Gastrocnemius medialis (tissue), 4 donors: ENCODE results near the gene MTOR. TPM values are rescaled to one million over a fixed set of nuclear protein-coding genes. Genes with fewer than 3 reads are reported as not detected.
"Not testable (repeated sequence)": the region's sequence is repeated elsewhere in the genome, so short reads cannot be mapped to it uniquely, and the experiment has no call there.

Experiments used
- ATAC-seq, 2 donors: fragments of 150-250 bp; one replicate each; pipeline ENCODE4 v1.9.1; 2016
- DNase-seq, 2 donors: peaks; one replicate each; pipeline ENCODE4 v3.0.0-alpha.2; 2019
- H3K27ac ChIP-seq, 4 donors: fragments of 200-600 bp; sonication (generic); 1 replicate in 1 of 4; 2 replicates in 3 of 4; pipeline ENCODE4 v1.5.1; 2016 to 2018; ENCODE audit warnings: mild to moderate bottlenecking in 2 of 4, moderate library complexity in 1 of 4
- H3K27me3 ChIP-seq, 3 donors: fragments of 200-600 bp; sonication (generic) in 2 of 3; 1 replicate in 1 of 3; 2 replicates in 2 of 3; pipeline versions ENCODE4 v1.5.1 to v1.6.0; 2016 to 2019; ENCODE audit warnings: mild to moderate bottlenecking in 1 of 3, moderate library complexity in 1 of 3
- H3K36me3 ChIP-seq, 2 donors: fragments of 200-600 bp; sonication (generic) in 1 of 2; one replicate each; pipeline ENCODE4 v1.5.1; 2017 to 2018
- H3K4me1 ChIP-seq, 2 donors: fragments of 200-600 bp; sonication (generic) in 1 of 2; one replicate each; pipeline ENCODE4 v1.5.1; 2016 to 2017; ENCODE audit warnings: mild to moderate bottlenecking in 2 of 2
- H3K4me3 ChIP-seq, 4 donors: fragments of 200-600 bp; sonication (generic) in 3 of 4; 1 replicate in 1 of 4; 2 replicates in 3 of 4; pipeline ENCODE4 v1.5.1; 2016 to 2019; ENCODE audit warnings: mild to moderate bottlenecking in 2 of 4
- H3K9me3 ChIP-seq, 3 donors: fragments of 200-600 bp; sonication (generic) in 2 of 3; 1 replicate in 1 of 3; 2 replicates in 2 of 3; pipeline ENCODE4 v1.5.1; 2016 to 2019
- POLR2A ChIP-seq, 2 donors: fragments of 450-650 bp; IDR thresholded peaks; one replicate each; pipeline ENCODE4 v1.6.1; 2017; ENCODE audit warnings: antibody characterized with exemption in 2 of 2, mild to moderate bottlenecking in 2 of 2, moderate library complexity in 2 of 2
- in situ Hi-C, 4 donors: fragments of 200-750 bp; cut with MboI; loops; one replicate each; pipeline versions ENCODE4 v1.15.0 to v1.8.0; 2017; ENCODE audit warnings: low sequenced_read_pairs in 4 of 4
- intact Hi-C: fragments of 100-400 bp; cut with DNase I; formaldehyde crosslinking; loops from one replicate; pipeline ENCODE4 v1.15.1; 2023; ENCODE audit warnings: low total_unique reads
- total RNA-seq, 4 donors: library from RNA; depleted of rRNA; stranded (reverse); fragments of >200 nt; gene quantifications; one replicate each; pipeline versions ENCODE4 v1.1.0 to v1.2.3, GENCODE V29; 2016
- TF ChIP-seq, protein P1 (sequence below), 5 experiments: fragments of 450-650 bp in 3 of 5; fragments of 200-600 bp in 2 of 5; sonication (generic) in 2 of 5; IDR thresholded peaks in 4 of 5; conservative IDR thresholded peaks in 1 of 5; 1 replicate in 4 of 5; 2 replicates in 1 of 5; pipeline ENCODE4 v1.5.1; 2016 to 2019; ENCODE audit warnings: antibody characterized with exemption in 5 of 5, mild to moderate bottlenecking in 3 of 5, moderate library complexity in 3 of 5

The MTOR gene
- total RNA-seq, 4 donors from 2014 or later = 40.7 to 66.3 (median 52.9) TPM

DNA sequence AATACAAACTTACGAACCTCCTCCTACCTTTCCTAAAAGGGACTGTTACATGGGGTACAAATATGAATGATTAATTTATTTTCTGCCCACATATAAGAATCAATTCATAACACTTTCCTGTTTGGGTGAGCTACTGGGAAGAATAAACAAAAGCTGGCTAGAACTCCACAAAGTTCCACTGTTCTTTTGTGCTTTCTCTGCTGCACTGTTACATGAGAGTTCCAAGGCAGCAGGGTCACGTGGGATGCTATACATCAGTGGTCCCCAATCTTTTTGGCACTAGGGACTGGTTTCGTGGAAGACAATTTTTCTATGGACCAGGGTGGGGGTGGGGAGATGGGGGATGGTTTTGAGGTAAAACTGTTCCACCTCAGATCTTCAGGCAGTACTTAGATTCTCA, 75.4 kb downstream of the MTOR start:
- ATAC-seq = no peak
- peaks cover 0 to 9% of the 10 kb centered on the region in 2 donors for H3K36me3 ChIP-seq
- no peak overlapping the region for H3K27ac ChIP-seq
- TF ChIP-seq, protein P1, sequence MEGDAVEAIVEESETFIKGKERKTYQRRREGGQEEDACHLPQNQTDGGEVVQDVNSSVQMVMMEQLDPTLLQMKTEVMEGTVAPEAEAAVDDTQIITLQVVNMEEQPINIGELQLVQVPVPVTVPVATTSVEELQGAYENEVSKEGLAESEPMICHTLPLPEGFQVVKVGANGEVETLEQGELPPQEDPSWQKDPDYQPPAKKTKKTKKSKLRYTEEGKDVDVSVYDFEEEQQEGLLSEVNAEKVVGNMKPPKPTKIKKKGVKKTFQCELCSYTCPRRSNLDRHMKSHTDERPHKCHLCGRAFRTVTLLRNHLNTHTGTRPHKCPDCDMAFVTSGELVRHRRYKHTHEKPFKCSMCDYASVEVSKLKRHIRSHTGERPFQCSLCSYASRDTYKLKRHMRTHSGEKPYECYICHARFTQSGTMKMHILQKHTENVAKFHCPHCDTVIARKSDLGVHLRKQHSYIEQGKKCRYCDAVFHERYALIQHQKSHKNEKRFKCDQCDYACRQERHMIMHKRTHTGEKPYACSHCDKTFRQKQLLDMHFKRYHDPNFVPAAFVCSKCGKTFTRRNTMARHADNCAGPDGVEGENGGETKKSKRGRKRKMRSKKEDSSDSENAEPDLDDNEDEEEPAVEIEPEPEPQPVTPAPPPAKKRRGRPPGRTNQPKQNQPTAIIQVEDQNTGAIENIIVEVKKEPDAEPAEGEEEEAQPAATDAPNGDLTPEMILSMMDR (IDR thresholded peaks at IDR 0.05 in 4 of 5, conservative IDR thresholded peaks at IDR 0.05 in 1 of 5) = no peak
- TF ChIP-seq POLR2A (IDR thresholded peaks at IDR 0.05) = no peak
- H3K27me3 ChIP-seq = no peaks in the 10 kb centered on the region
- DNase-seq = no peak
- no peaks in the 10 kb centered on the region for H3K9me3 ChIP-seq
- peaks cover 8 to 15% of the 10 kb centered on the region in 2 donors for H3K4me1 ChIP-seq
- in situ Hi-C loops = no loop called here
- H3K4me3 ChIP-seq = no peak overlapping the region
- intact Hi-C loops = no loop called here

DNA sequence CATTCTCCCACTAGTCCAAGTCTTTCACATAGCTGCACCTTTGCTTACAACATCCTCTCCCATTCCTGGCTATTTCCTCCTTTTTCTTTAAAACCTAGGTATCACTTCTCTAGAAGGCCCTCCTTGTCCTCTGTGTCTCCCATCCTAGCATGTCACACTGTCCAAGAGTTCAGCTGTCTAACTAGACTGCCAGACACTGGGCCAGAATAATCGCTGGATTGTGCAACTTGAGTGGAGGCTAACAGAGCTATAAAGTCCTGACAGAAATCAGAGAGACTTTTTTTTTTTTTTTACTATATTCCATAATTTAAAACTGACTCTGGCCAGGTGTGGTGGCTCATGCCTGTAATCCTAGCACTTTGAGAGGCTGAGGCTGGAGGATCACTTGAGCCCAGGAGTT, 77.4 kb downstream of the MTOR start:
- H3K27ac ChIP-seq = no peak overlapping the region
- no peaks in the 10 kb centered on the region for H3K27me3 ChIP-seq
- DNase-seq (peak in 1 of 2 donors; percentile 31), ATAC-seq (no peak)
- peaks cover 0 to 2% of the 10 kb centered on the region in 2 donors for H3K36me3 ChIP-seq
- H3K4me3 ChIP-seq = no peak overlapping the region
- no peaks in the 10 kb centered on the region for H3K9me3 ChIP-seq
- peaks cover 8 to 15% of the 10 kb centered on the region in 2 donors for H3K4me1 ChIP-seq
- intact Hi-C loops (no loop called here), in situ Hi-C loops (no loop called here)
- TF ChIP-seq POLR2A (IDR thresholded peaks at IDR 0.05) = no peak
- TF ChIP-seq, protein P1 (IDR thresholded peaks at IDR 0.05 in 4 of 5, conservative IDR thresholded peaks at IDR 0.05 in 1 of 5) = no peak

DNA sequence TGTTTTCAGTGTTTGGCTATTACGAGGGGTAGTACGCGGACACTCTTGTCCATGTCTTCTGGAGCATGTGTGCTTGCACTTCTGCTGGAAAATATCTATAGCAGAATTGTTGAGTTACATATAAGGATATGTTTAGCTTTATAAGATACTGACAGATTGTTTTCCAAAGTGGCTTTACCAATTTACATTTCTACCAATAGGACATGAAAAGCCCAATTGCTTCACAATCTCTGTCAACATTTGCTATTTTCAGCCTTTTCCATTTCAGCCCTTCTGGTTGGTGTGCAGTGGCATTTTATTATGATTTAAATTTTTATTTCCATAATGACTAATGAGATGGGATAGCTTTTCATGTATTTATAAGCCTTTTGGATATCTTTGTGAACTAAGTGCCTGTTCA, 79.5 kb downstream of the MTOR start:
- no peak for TF ChIP-seq POLR2A (IDR thresholded peaks at IDR 0.05)
- TF ChIP-seq, protein P1 (IDR thresholded peaks at IDR 0.05 in 4 of 5, conservative IDR thresholded peaks at IDR 0.05 in 1 of 5) = no peak

DNA sequence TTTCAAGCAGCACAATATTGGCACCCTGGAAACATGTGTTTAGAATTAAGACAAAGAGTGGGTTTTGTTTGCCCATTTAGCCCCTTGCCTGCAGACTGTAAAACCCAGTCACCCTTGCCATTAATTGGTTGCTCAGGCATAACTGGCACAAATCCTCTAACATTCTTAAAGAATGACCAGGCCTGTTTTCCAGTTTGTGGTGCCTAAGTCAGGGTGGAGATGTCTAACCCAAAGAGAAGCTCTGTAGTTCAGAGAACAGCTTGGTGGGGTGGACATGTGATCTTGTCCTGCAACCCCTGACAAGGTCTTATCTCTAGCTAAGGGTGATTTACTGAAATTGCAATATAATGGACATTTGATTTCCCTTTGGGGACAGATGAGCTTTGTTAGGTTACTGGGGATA, 82.0 kb downstream of the MTOR start:
- Histone ChIP-seq H3K27ac (no peak overlapping the region), H3K9me3 (no peaks in the 10 kb centered on the region), H3K36me3 (no peaks in the 10 kb centered on the region), H3K4me3 (no peak overlapping the region), H3K27me3 (no peaks in the 10 kb centered on the region), H3K4me1 (peaks cover 31 to 41% of the 10 kb centered on the region in 2 donors)
- TF ChIP-seq, protein P1 (IDR thresholded peaks at IDR 0.05 in 4 of 5, conservative IDR thresholded peaks at IDR 0.05 in 1 of 5) = no peak
- TF ChIP-seq POLR2A (IDR thresholded peaks at IDR 0.05) = no peak
- intact Hi-C loops = no loop called here
- no peak for ATAC-seq
- DNase-seq = no peak
- in situ Hi-C loops = no loop called here

More for the DNA sequence above, 79.5 kb downstream of the MTOR start:
- Histone ChIP-seq H3K27ac (no peak overlapping the region), H3K9me3 (no peaks in the 10 kb centered on the region), H3K4me3 (no peak overlapping the region), H3K27me3 (no peaks in the 10 kb centered on the region), H3K4me1 (peaks cover 15 to 20% of the 10 kb centered on the region in 2 donors), H3K36me3 (no peaks in the 10 kb centered on the region)
- intact Hi-C loops (no loop called here), in situ Hi-C loops (no loop called here)
- ATAC-seq (no peak), DNase-seq (no peak)

DNA sequence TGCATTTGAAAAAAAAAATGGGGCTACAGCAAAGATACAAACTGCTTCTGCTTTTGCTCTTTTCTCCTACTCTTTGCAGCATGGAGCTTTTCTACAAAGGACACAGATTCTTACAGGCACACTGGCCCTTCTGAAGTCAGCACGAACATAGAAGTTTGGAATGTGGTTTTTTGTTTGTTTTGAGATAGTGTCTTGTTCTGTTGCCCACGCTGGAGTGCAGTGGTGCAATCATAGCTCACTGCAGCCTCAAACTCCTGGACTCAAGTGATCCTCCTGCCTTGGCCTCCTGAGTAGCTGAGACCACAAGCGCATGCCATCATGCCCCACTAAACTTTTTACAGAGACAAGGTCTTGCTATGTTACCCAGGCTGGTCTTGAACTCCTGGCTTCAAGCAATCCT, 82.6 kb downstream of the MTOR start:
- peaks cover 31 to 42% of the 10 kb centered on the region in 2 donors for H3K4me1 ChIP-seq
- intact Hi-C loops, H3K9me3 ChIP-seq, DNase-seq, H3K36me3 ChIP-seq, ATAC-seq, H3K27ac ChIP-seq, H3K27me3 ChIP-seq, H3K4me3 ChIP-seq, in situ Hi-C loops: not testable (repeated sequence)
